ENCODE results near the gene ARHGAP44.

Gene ARHGAP44

DNA sequence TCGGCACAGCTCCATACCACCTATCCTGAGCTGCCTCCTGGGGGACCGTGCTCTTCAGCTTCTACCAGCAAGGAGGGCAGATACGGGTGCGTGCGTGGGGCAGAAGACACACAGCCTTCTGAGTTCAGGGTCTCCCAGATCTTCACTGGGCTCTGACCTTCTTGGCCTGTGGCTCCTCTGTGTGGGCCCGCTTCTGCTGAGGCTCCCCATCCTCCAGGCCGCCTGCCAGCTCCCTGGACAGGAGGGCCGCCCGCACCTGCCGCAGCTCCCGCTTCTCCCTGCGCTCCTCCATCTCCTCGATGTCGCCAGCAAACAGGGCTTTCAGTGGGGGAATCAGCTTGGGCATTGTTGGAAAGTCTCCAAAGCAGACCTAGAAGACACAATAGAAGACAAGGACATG lies 203.4 kb downstream of the ARHGAP44 start:
- DNase-seq: no peak

GRCh38 chr17:12993631-12994030 lies 204.3 kb downstream of the ARHGAP44 start:
- DNase-seq: no peak

DNA sequence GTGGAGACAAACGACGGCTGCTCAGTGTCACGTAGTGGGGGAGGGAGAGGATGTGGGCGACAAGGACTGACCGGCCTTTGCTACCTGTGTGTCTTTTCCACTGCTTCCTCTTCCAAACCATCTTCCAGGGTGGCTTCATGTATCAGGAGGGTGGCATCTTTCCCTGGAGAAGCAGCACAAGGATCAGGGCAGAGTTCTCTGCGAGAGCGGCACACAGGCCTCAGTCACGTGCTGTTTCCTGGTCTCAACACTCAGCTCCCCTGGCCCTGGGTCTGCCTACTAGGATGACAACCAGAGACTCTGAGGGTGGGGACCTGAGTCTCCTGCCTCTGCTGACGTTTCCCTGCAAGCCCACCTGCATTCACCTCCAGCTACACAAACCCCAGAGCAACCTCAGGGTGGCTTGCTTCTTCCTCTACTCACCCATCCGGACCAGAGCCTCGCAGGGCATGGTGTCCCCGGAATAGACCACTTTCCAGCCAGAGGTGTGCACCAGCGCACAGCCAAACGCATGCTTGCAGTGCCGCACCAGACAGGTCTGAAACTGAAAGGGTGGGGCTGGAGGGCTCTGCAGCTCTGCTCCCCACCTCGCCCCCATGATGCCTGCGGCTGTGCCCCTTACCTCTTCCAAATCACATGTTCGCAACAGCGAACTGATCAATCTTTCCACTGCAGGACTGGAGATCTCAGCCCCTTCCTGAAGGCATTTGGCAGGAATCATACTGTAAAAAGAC lies 205.2 kb downstream of the ARHGAP44 start:
- no peak for DNase-seq

DNA sequence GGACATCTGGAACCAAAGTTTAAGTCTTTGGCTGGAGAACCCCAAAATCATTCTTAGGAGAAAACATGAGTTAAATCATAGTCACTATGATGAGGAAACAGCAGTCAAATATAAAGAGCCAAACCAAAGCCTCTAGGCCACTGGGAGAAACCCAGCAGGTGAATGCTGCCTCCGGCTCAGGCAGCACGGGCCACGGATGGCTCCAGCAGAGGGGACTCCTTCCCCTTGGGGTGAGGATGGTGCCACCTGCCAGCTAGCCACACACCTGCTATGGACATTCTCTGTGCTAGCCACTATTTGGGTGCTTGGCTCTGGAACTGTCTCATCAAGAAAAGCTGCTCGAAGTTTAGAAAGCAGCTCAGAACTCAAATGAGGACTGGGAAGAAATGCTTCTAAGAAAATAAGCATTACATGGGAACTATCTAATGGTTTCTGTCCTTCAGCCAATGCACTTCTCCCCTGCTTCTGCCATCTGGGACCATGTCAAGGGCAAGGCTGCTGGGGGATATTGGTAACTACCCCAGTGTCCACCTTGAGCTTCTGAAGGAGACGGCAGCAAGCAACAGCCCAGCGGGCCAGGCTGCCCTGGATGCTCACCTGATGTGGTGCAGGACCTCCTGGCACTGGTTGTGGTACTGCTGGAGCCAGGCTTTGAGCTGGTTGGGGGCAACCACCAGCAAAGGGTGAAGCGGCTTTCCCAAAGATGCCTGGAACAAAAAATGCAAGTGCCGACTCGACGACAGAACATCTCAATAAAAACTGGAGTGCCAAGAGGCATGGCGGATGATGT lies 206.0 kb downstream of the ARHGAP44 start:
- DNase-seq: no peak

DNA sequence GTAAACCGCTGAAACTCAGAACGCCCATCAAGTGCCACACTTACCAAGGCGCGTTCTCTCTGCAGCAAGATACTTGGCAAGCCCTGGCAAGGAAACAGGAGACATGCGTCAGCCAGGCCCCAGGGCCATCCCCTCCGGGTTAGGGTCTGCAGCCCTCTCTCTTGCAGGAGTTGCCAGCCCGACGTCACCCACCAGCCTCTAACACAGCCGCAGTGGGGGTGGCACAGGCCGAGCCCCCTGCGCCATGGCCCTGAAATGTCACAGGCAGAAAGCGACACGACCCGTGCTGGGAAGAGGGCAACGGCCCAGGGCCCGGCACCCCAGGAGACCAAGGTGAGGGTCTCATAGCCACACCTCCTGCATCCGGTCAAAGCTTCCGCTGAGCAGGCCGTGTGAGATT lies 206.6 kb downstream of the ARHGAP44 start:
- no peak for DNase-seq

DNA sequence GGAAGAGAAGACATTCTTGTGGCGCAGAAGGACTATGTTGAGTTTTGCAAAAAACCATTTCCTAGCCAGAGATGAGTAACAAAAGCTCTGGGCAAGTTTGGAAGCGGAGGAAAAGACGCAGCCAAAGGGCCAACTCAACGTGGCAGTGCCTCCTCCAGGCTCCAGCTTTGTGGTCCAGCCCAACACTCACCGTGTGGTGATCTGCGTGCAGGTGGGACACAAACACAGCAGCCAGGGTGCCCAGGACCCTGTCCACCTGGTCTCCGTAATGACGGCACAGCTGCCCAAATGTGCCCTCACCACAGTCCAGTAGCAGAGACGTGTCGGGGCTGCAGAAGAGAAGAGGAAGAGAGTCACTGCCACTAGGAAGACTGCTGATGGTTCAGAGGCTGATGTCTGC lies 207.1 kb downstream of the ARHGAP44 start:
- DNase-seq: no peak

DNA sequence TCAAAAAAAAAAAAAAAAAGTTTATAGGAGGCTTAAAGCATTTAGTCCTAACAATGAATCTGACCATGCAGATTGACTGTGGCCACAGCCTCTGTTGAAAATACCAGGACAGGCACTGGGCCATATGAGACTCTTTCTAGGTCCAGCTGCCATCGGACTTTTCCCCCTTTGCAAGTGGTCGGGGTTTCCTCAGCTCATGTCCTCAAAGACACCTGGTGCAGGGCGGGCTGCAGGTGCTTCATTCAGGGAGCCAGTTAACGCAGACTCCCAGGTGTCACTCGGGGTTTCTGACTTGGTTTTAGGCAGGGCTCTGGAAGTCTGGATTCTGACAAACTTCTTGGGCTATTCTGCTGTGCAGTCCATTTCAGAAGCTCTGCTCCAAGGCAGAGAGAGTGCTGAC lies 207.6 kb downstream of the ARHGAP44 start:
- DNase-seq: no peak

DNA sequence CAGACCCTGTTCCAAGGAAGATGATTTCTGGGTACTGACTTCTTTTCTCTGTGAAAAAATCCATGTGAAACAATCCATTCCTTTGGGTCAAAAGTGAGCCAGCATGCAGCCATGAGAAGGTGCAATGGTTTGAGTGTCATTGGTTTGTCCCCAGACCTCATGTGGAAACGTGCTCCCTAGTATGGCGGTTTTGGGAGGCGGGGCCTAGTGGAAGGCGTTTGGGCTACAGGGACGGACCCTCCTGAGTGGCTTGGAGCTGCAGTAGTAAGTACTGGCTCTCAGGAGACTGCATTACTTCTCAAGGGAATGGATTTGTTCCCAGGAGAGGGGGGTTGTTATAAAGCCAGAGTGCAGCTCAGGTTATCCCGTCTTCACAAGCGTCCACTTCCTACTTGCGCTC lies 209.2 kb downstream of the ARHGAP44 start:
- DNase-seq: no peak

DNA sequence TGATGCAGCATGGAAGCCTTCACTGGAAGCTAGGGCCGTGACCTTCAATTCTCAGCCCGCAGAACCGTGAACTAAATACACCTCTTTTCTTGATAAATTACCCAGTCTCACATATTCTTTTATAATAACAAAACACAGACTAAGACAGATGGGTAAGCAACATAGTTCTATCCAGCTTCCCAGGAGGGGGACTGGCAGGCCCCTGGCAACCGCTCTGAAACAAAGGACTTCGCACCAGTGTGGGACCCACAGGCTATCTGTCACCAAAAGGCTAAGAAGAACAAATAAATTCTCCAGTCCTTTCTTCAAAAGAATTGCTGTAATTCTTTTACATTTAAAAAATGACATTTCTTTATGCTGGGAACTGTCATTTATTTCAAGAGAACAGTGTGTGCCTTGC lies 209.6 kb downstream of the ARHGAP44 start:
- no peak for DNase-seq

- no peak for DNase-seq
Measured at GRCh38 chr17:13000561-13000960, 211.3 kb downstream of the ARHGAP44 start.

- peak in 7 of 51 donors; percentile 5 to 30 (median 21) for DNase-seq
Measured at GRCh38 chr17:13001991-13002615, 212.8 kb downstream of the ARHGAP44 start.

GRCh38 chr17:13002761-13003453 lies 213.6 kb downstream of the ARHGAP44 start:
- peak in 41 of 51 donors; percentile 3 to 85 (median 50) for DNase-seq

- no peak for DNase-seq
Measured at GRCh38 chr17:13003454-13003851, 214.2 kb downstream of the ARHGAP44 start.

GRCh38 chr17:13003927-13004326 lies 214.6 kb downstream of the ARHGAP44 start:
- no peak for DNase-seq

GRCh38 chr17:13004336-13004735 lies 215.0 kb downstream of the ARHGAP44 start:
- no peak for DNase-seq

DNA sequence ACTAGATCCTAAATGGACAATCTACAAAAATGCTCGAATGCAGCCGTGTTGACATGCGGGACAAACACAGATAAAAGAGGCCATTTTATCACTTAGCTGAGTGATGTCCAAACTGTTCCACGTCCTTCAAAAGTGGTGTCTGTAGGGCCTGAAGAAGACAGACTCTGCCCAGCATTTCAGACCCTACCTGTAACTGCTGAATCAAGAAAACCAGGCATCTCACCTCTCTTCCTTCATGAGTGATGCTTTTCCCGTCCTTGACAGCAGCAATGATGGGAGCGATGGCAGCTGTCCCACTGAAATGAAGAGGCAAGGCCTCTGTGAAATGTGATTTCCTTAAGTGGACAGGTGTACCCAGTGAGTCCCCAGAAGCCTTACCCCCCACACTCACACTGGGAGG lies 216.2 kb downstream of the ARHGAP44 start:
- DNase-seq: no peak

- DNase-seq: no peak
Measured at GRCh38 chr17:13008461-13008860, 219.2 kb downstream of the ARHGAP44 start.

DNA sequence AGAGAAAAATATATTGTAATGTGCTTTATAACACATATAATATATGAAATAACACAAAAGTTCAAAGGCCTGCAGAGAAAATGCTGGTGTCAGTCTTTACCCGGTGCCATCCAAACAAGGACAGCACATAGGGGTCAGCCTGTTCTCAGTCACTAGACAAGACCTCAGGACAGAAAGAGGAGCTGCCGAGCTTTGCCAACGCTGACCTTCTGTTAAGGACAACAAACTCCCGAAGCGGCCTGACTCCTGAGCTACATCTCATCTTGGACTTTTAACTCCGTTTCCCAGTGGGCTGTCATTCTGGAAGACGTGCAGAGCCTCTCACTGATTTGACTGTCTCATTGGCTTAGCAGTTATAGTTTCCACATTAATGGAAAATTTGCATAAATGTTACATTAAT lies 221.7 kb downstream of the ARHGAP44 start:
- no peak for DNase-seq

- DNase-seq: no peak
Measured at GRCh38 chr17:13014801-13015200, 225.5 kb downstream of the ARHGAP44 start.

DNA sequence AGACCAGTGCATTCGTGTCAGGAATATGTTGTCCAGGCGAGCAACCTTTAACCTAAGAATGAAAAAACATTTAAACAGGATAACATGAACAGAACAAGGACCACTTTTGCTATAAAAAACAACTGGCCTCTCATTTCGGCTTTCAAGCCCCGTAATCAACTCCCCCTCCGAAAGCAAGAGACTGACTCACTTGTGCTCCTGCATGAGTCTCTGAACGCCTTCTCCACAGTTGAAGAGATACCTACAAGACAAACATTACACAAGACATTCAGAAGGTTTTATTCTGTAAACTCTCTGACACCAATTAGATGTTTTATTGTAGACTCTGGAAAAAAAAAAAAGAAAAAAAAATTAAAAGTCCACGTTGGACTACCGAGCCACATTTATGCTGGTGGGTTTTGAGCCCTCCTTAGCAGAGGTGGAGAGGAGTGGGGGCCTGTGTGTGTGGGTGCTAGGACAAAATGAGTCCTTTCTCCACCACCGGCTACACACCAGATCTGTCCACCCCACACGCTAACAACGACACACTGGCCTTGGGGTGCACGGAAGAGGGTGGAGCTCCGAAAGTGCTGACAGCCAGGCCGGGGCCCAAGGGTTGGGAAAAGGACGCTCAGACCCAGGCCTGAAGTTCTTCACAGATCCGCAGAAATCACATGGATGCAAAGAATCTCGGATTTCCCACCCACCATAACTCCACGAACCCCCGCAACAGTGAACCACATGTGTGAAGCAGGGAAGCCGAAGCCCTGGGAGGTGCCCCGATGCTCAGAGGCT lies 227.8 kb downstream of the ARHGAP44 start:
- DNase-seq: no peak
